Mesendoderm (in vitro differentiated cells): Measurements from ENCODE around the gene SCAF4.

Experiments
- DNase-seq: peaks from one replicate; pipeline ENCODE4 v3.0.0; 2013
- H2AK5ac ChIP-seq: 2 replicates; pipeline ENCODE4 v1.6.1; 2013; ENCODE audit warnings: low read length, inconsistent platforms
- H2BK120ac ChIP-seq: 2 replicates; pipeline ENCODE4 v1.6.1; 2013; ENCODE audit warnings: low read depth, mild to moderate bottlenecking, low read length, moderate library complexity, mixed read lengths
- H2BK15ac ChIP-seq: replicated peaks from 2 replicates; pipeline ENCODE4 v1.6.1; 2013; ENCODE audit warnings: low read depth, mild to moderate bottlenecking, moderate library complexity
- H2BK5ac ChIP-seq: 2 replicates; pipeline ENCODE4 v1.6.1; 2013; ENCODE audit warnings: low read length, inconsistent platforms
- H3K18ac ChIP-seq: 2 replicates; pipeline ENCODE4 v1.6.1; 2013; ENCODE audit warnings: mild to moderate bottlenecking, low read length, mixed read lengths
- H3K23ac ChIP-seq: one replicate; pipeline ENCODE4 v1.6.1; 2013; ENCODE audit warnings: low read length
- H3K27ac ChIP-seq: 2 replicates; pipeline ENCODE4 v1.5.1; 2013; ENCODE audit warnings: low read depth, mild to moderate bottlenecking, inconsistent platforms, low read length, moderate library complexity
- H3K27me3 ChIP-seq: 2 replicates; pipeline ENCODE4 v1.6.1; 2013; ENCODE audit warnings: low read length, control low read depth, mild to moderate bottlenecking, inconsistent platforms; ENCODE audit not compliant: insufficient read depth, poor library complexity
- H3K36me3 ChIP-seq: 2 replicates; pipeline ENCODE4 v1.6.1; 2013; ENCODE audit warnings: low read length, inconsistent platforms; ENCODE audit not compliant: control insufficient read depth, insufficient read depth
- H3K4ac ChIP-seq: one replicate; pipeline ENCODE4 v1.6.1; 2013; ENCODE audit warnings: low read depth, mild to moderate bottlenecking, low read length, moderate library complexity
- H3K4me1 ChIP-seq: 2 replicates; pipeline ENCODE4 v1.6.1; 2013; ENCODE audit warnings: low read depth, low read length, inconsistent platforms; ENCODE audit not compliant: control insufficient read depth
- H3K4me2 ChIP-seq: 2 replicates; pipeline ENCODE4 v1.6.1; 2013; ENCODE audit warnings: low read length
- H3K4me3 ChIP-seq: 2 replicates; pipeline ENCODE4 v1.5.1; 2013; ENCODE audit warnings: mild to moderate bottlenecking, low read length
- H3K56ac ChIP-seq: one replicate; pipeline ENCODE4 v1.6.1; 2013; ENCODE audit warnings: low read length
- H3K79me1 ChIP-seq: 2 replicates; pipeline ENCODE4 v1.6.1; 2013; ENCODE audit warnings: low read length, inconsistent platforms
- H3K79me2 ChIP-seq: 2 replicates; pipeline ENCODE4 v1.6.1; 2013; ENCODE audit warnings: mild to moderate bottlenecking, low read length; ENCODE audit not compliant: control insufficient read depth, insufficient read depth
- H3K9ac ChIP-seq: 2 replicates; pipeline ENCODE4 v1.6.1; 2013; ENCODE audit warnings: low read length, inconsistent platforms
- H4K5ac ChIP-seq: one replicate; pipeline ENCODE4 v1.6.1; 2013; ENCODE audit warnings: low read length
- H4K8ac ChIP-seq: one replicate; pipeline ENCODE4 v1.6.1; 2013; ENCODE audit warnings: low read depth, mild to moderate bottlenecking, control low read depth, low read length, moderate library complexity
- WGBS: extraction: QIAGEN DNeasy Blood & Tissue Kit; methylation state at CpG from one replicate; pipeline ENCODE4 v1.1.7; 2013; ENCODE audit warnings: low lambda C conversion rate, missing lambda C conversion rate; ENCODE audit not compliant: insufficient coverage; ENCODE audit errors: extremely low coverage; 5-methylcytosine and 5-hydroxymethylcytosine counted together

The SCAF4 gene

GRCh38 chr21:31710586-31710985, 21.3 kb downstream of the SCAF4 start:
- Histone ChIP-seq H3K18ac (no peak overlapping the region), H3K79me1 (peaks cover 7% of the 10 kb centered on the region), H4K8ac (peak overlapping the region; percentile 56), H2BK120ac (no peak overlapping the region), H3K36me3 (no peaks in the 10 kb centered on the region), H2BK15ac (no peak overlapping the region), H2AK5ac (no peak overlapping the region), H3K79me2 (peaks cover 59% of the 10 kb centered on the region), H2BK5ac (no peak overlapping the region), H3K56ac (no peak overlapping the region), H3K4me2 (no peak overlapping the region), H3K27ac (no peak overlapping the region), H3K27me3 (no peaks in the 10 kb centered on the region), H3K9ac (no peak overlapping the region), H3K23ac (no peak overlapping the region), H3K4me1 (peaks cover 5% of the 10 kb centered on the region), H3K4ac (no peak overlapping the region), H3K4me3 (no peak overlapping the region), H4K5ac (no peak overlapping the region)
- no CpG with 5 or more reads among the region's 1 CpG for WGBS
- DNase-seq: no peak

GRCh38 chr21:31708541-31708940, 23.4 kb downstream of the SCAF4 start:
- no peak overlapping the region for H3K56ac ChIP-seq
- no peak overlapping the region for H3K18ac ChIP-seq
- H2BK120ac ChIP-seq: no peak overlapping the region
- no peaks in the 10 kb centered on the region for H3K4me1 ChIP-seq
- H4K5ac ChIP-seq: no peak overlapping the region
- peaks cover 8% of the 10 kb centered on the region for H3K79me1 ChIP-seq
- DNase-seq: no peak
- H3K4me2 ChIP-seq: no peak overlapping the region
- no peak overlapping the region for H3K23ac ChIP-seq
- no peak overlapping the region for H3K27ac ChIP-seq
- H3K4ac ChIP-seq: no peak overlapping the region
- no CpG with 5 or more reads among the region's 1 CpG for WGBS
- H4K8ac ChIP-seq: no peak overlapping the region
- H2AK5ac ChIP-seq: no peak overlapping the region
- no peak overlapping the region for H3K9ac ChIP-seq
- H3K4me3 ChIP-seq: no peak overlapping the region
- no peaks in the 10 kb centered on the region for H3K36me3 ChIP-seq
- H2BK15ac ChIP-seq: no peak overlapping the region
- no peak overlapping the region for H2BK5ac ChIP-seq
- H3K27me3 ChIP-seq: no peaks in the 10 kb centered on the region
- peaks cover 49% of the 10 kb centered on the region for H3K79me2 ChIP-seq

DNA sequence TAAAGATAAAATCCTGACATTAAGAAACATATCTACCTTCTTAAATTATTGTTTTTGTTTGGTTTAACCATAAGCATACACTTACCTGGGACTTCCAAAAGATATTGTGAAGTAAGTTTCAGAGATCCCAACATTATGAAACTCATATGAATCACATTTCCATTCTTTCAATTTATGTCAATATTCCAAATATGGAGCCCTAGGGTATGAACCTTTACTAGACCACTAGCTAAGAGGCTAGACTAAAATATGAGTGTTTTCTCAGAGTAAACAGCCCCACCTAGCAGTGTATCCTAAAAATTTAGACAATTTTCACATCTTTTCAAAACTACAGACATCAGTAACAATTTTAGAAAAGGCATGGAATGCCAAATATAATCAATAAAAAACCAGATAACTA, 24.4 kb downstream of the SCAF4 start:
- H2BK15ac ChIP-seq: no peak overlapping the region
- no peak overlapping the region for H3K4me3 ChIP-seq
- H3K36me3 ChIP-seq: no peaks in the 10 kb centered on the region
- H3K27ac ChIP-seq: no peak overlapping the region
- DNase-seq: no peak
- H4K8ac ChIP-seq: no peak overlapping the region
- no peak overlapping the region for H3K4ac ChIP-seq
- H2BK5ac ChIP-seq: no peak overlapping the region
- H3K79me2 ChIP-seq: peaks cover 45% of the 10 kb centered on the region
- H3K56ac ChIP-seq: no peak overlapping the region
- no peak overlapping the region for H3K9ac ChIP-seq
- H3K27me3 ChIP-seq: no peaks in the 10 kb centered on the region
- no peak overlapping the region for H4K5ac ChIP-seq
- H3K79me1 ChIP-seq: peaks cover 8% of the 10 kb centered on the region
- no peak overlapping the region for H3K4me2 ChIP-seq
- H3K23ac ChIP-seq: no peak overlapping the region
- H3K4me1 ChIP-seq: no peaks in the 10 kb centered on the region
- H2AK5ac ChIP-seq: no peak overlapping the region
- no peak overlapping the region for H2BK120ac ChIP-seq
- no peak overlapping the region for H3K18ac ChIP-seq

- Histone ChIP-seq H3K4me3 (no peak overlapping the region), H2BK15ac (no peak overlapping the region), H2BK5ac (no peak overlapping the region), H3K27me3 (no peaks in the 10 kb centered on the region), H3K4me2 (no peak overlapping the region), H2BK120ac (no peak overlapping the region), H4K5ac (no peak overlapping the region), H4K8ac (no peak overlapping the region), H3K9ac (no peak overlapping the region), H2AK5ac (no peak overlapping the region), H3K36me3 (peaks cover 1% of the 10 kb centered on the region), H3K27ac (no peak overlapping the region), H3K56ac (no peak overlapping the region), H3K79me1 (peaks cover 8% of the 10 kb centered on the region), H3K18ac (no peak overlapping the region), H3K4me1 (no peaks in the 10 kb centered on the region), H3K23ac (peak overlapping the region; percentile 34), H3K4ac (no peak overlapping the region), H3K79me2 (peaks cover 40% of the 10 kb centered on the region)
- no peak for DNase-seq
- no CpG with 5 or more reads among the region's 3 CpGs for WGBS
These were observed 25.4 kb downstream of the SCAF4 start for GRCh38 chr21:31706562-31706961.

GRCh38 chr21:31700040-31700439, 31.9 kb downstream of the SCAF4 start:
- Histone ChIP-seq H2BK120ac (no peak overlapping the region), H3K4me3 (no peak overlapping the region), H2AK5ac (no peak overlapping the region), H3K27me3 (no peaks in the 10 kb centered on the region), H4K8ac (no peak overlapping the region), H3K79me1 (peaks cover 1% of the 10 kb centered on the region), H3K36me3 (peaks cover 5% of the 10 kb centered on the region), H3K56ac (no peak overlapping the region), H2BK5ac (no peak overlapping the region), H2BK15ac (no peak overlapping the region), H3K27ac (no peak overlapping the region), H3K4me2 (no peak overlapping the region), H3K4ac (no peak overlapping the region), H3K18ac (no peak overlapping the region), H3K9ac (no peak overlapping the region), H3K4me1 (no peaks in the 10 kb centered on the region), H4K5ac (no peak overlapping the region), H3K79me2 (no peaks in the 10 kb centered on the region), H3K23ac (no peak overlapping the region)
- DNase-seq: no peak
- no CpG with 5 or more reads among the region's 3 CpGs for WGBS

DNA sequence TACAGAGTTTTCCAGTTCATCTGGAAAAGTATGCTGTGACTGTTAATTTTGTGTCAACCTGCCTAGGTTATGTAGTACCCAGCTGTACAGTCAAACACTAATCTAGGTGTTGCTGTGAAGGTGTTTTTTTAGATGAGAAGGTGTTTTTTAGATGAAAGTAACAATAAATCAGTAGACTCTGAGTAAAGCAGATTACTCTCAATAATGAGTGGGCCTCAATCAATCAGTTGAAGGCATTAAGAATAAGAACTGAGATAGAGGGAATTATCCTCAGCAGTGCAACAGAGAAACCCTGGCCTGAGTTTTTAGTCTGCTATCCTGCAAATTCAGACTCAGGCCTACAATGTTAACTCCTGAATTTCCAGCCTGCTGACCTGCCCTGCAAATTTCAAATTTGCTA, 33.5 kb downstream of the SCAF4 start:
- no peak for DNase-seq
- Histone ChIP-seq H2BK5ac (no peak overlapping the region), H3K27ac (no peak overlapping the region), H3K23ac (no peak overlapping the region), H4K8ac (no peak overlapping the region), H3K36me3 (peaks cover 6% of the 10 kb centered on the region), H3K4ac (no peak overlapping the region), H4K5ac (no peak overlapping the region), H3K4me1 (no peaks in the 10 kb centered on the region), H3K79me2 (no peaks in the 10 kb centered on the region), H3K4me2 (no peak overlapping the region), H3K79me1 (no peaks in the 10 kb centered on the region), H3K9ac (no peak overlapping the region), H3K56ac (no peak overlapping the region), H3K27me3 (no peaks in the 10 kb centered on the region), H2BK120ac (no peak overlapping the region), H3K4me3 (no peak overlapping the region), H2BK15ac (no peak overlapping the region), H3K18ac (no peak overlapping the region), H2AK5ac (no peak overlapping the region)
